ENCODE data around the gene ITGAD. TPM values are rescaled to one million over a fixed set of nuclear protein-coding genes. Genes with fewer than 3 reads are reported as not detected.

ITGAD gene
- total and polyA plus RNA-seq, 2 of the 13 experiments (the other 11 are each of a cell fraction or from before 2014, with no cell fraction given) = not detected

DNA sequence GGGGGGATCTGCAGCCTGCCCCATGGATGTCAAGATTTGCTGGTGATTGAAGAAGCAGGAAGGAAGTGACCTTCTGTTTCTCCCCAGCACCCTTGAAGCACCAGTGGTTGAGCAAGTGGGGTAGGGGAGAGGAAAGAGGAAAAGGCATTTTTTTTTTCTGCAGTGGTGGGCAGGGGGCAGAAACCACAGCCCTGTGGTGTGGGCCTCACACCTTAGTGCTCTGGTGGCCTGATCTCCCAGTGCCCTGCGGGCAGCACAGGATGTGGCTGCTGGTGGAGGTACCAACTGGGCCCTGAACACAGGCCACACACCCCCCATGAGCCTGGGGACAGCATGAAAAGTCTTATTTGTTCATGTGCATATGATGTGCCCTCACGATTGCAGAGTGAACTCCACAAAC lies 7.1 kb downstream of the ITGAD start:
- 17% methylated on average over 2 of the region's 2 CpGs for WGBS (ENCODE audit: low lambda C conversion rate)
- H2AFZ ChIP-seq (ENCODE audit: low read length) = no peak overlapping the region
- 0 out of 2 replicates have a peak, but pooled peaks cover 8% of the 10 kb centered on the region for H3K4me1 ChIP-seq (ENCODE audit: insufficient read depth, low read length)
- H3K27ac ChIP-seq (ENCODE audit: extremely low read length, insufficient read depth, low read length) = no peak overlapping the region
- POLR2A ChIA-PET = no interaction called here
- intact Hi-C loops (cut with micrococcal nuclease; ENCODE audit: unreplicated experiment) = no loop called here
- CTCF ChIA-PET (ENCODE audit: low intra/inter-chr PET ratio, low total read pairs) = no interaction called here
- no peaks in the 10 kb centered on the region for H3K36me3 ChIP-seq (replicated peaks in 1 of 2; ENCODE audit: control insufficient read depth in 1 of 2, insufficient read depth in 2 of 2, low read length in 2 of 2)
- no peaks in the 10 kb centered on the region for H3K9me3 ChIP-seq (ENCODE audit: low read length)
- TF ChIP-seq, protein P1, sequence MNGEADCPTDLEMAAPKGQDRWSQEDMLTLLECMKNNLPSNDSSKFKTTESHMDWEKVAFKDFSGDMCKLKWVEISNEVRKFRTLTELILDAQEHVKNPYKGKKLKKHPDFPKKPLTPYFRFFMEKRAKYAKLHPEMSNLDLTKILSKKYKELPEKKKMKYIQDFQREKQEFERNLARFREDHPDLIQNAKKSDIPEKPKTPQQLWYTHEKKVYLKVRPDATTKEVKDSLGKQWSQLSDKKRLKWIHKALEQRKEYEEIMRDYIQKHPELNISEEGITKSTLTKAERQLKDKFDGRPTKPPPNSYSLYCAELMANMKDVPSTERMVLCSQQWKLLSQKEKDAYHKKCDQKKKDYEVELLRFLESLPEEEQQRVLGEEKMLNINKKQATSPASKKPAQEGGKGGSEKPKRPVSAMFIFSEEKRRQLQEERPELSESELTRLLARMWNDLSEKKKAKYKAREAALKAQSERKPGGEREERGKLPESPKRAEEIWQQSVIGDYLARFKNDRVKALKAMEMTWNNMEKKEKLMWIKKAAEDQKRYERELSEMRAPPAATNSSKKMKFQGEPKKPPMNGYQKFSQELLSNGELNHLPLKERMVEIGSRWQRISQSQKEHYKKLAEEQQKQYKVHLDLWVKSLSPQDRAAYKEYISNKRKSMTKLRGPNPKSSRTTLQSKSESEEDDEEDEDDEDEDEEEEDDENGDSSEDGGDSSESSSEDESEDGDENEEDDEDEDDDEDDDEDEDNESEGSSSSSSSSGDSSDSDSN (CRISPR knock-in tag; IDR thresholded peaks at IDR 0.05) = no peak
- TF ChIP-seq MBNL3 (CRISPR knock-in tag; conservative IDR thresholded peaks at IDR 0.05) = no peak
- TF ChIP-seq TCF7L2 (IDR thresholded peaks at IDR 0.05; ENCODE audit: low read depth, low read length) = no peak
- no peak for TF ChIP-seq RFX1 (IDR thresholded peaks at IDR 0.05)
- TF ChIP-seq SP140L (CRISPR knock-in tag; IDR thresholded peaks at IDR 0.05; ENCODE audit: borderline replicate concordance) = no peak
- no peak for TF ChIP-seq IRF2 (CRISPR knock-in tag; IDR thresholded peaks at IDR 0.05)
- TF ChIP-seq REPIN1 (CRISPR knock-in tag; IDR thresholded peaks at IDR 0.05; ENCODE audit: borderline replicate concordance, low read depth) = no peak
- no peak for TF ChIP-seq AGO2 (optimal IDR thresholded peaks at IDR 0.05; ENCODE audit: low read depth, low read length)
- H3K79me2 ChIP-seq (ENCODE audit: insufficient read depth, low read length) = no peaks in the 10 kb centered on the region
- ATAC-seq (no peak), DNase-seq (ENCODE audit: low spot score) (no peak), FAIRE-seq (no peak)
- H3K27me3 ChIP-seq (ENCODE audit: control insufficient read depth in 1 of 2, insufficient read depth in 2 of 2, low read length in 2 of 2) = no peaks in the 10 kb centered on the region; a peak in 1 of 5 replicates
- in situ Hi-C loops (cut with HindIII; ENCODE audit: extremely low pct_ligation_motif_present, low pct_unique_long_range_greater_than_20kb) = no loop called here
- BruUV-seq (replicated peaks) = no TSS peak
- H3K9ac ChIP-seq (ENCODE audit: insufficient read depth, low read depth, low read length) = no peak overlapping the region
- no peaks in the 10 kb centered on the region for H4K20me1 ChIP-seq (ENCODE audit: insufficient read depth, low read length)
- no peak overlapping the region for H3K4me2 ChIP-seq (ENCODE audit: low read depth, low read length)
- H3K4me3 ChIP-seq (replicated peaks in 1 of 3; ENCODE audit: insufficient read depth in 1 of 3, low read depth in 2 of 3, low read length in 3 of 3) = no peak overlapping the region

Data from HepG2 (cell line).